Measurements from ENCODE around the gene SLC27A4.

GRCh38 chr9:128343855-128344254 lies 3.5 kb downstream of the SLC27A4 start:
- TF ChIP-seq CTCF (IDR thresholded peaks at IDR 0.05) (no peak), POLR2AphosphoS5 (IDR thresholded peaks at IDR 0.05; ENCODE audit: insufficient read depth in 1 of 2, low read depth in 1 of 2) (no peak), POLR2A (IDR thresholded peaks at IDR 0.05) (no peak)

All from vagina (tissue), 2 donors.